Sigmoid colon (tissue), 4 donors: ENCODE measurements around the gene CCP110.

Source experiments
- EP300 ChIP-seq, 4 donors: sonication (generic); formaldehyde crosslinking; IDR thresholded peaks; one replicate each; pipeline ENCODE4 v1.6.1; 2017; ENCODE audit warnings: antibody characterized with exemption in 4 of 4
- POLR2AphosphoS5 ChIP-seq, 4 donors: sonication (generic); formaldehyde crosslinking; IDR thresholded peaks; one replicate each; pipeline ENCODE4 v1.6.1; 2017; ENCODE audit warnings: antibody characterized with exemption in 4 of 4
- TF ChIP-seq, protein P1 (sequence below), 4 experiments: fragments of 450-650 bp in 3 of 4; fragments of 200-600 bp in 1 of 4; IDR thresholded peaks; one replicate each; pipeline ENCODE4 v1.5.1; 2016 to 2019; ENCODE audit warnings: antibody characterized with exemption in 4 of 4, mild to moderate bottlenecking in 3 of 4, moderate library complexity in 2 of 4

DNA sequence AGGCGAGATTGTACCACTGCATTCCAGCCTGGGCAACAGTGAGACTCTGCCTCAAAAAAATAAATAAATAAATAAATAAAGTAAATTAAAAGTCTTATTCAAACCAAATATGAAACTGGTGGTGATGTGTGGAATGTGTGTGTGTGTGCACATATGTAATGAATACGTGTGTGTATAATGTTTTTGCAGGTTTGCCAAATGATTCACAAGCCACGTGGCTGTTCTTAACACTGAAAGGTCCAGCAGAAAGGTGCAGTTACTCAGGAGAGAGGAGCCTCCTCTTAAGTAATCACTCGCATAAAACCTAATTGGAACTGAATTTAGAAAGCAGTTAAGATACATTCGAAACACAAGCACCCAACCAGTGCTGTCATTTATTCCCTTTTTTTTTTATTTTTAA is 24.7 kb upstream of the CCP110 start:
- TF ChIP-seq, protein P1, sequence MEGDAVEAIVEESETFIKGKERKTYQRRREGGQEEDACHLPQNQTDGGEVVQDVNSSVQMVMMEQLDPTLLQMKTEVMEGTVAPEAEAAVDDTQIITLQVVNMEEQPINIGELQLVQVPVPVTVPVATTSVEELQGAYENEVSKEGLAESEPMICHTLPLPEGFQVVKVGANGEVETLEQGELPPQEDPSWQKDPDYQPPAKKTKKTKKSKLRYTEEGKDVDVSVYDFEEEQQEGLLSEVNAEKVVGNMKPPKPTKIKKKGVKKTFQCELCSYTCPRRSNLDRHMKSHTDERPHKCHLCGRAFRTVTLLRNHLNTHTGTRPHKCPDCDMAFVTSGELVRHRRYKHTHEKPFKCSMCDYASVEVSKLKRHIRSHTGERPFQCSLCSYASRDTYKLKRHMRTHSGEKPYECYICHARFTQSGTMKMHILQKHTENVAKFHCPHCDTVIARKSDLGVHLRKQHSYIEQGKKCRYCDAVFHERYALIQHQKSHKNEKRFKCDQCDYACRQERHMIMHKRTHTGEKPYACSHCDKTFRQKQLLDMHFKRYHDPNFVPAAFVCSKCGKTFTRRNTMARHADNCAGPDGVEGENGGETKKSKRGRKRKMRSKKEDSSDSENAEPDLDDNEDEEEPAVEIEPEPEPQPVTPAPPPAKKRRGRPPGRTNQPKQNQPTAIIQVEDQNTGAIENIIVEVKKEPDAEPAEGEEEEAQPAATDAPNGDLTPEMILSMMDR (IDR thresholded peaks at IDR 0.05): no peak
- TF ChIP-seq POLR2AphosphoS5 (IDR thresholded peaks at IDR 0.05) (no peak), EP300 (IDR thresholded peaks at IDR 0.05) (no peak)
